Upper lobe of left lung (tissue), 6 donors: ENCODE data around the gene TLL1. TPM values are rescaled to one million over a fixed set of nuclear protein-coding genes. Genes with fewer than 3 reads are reported as not detected.
A peak's percentile ranks its signal among the peaks of the same experiment; 100 is the strongest.

Source experiments
- ATAC-seq, 2 donors: fragments of 200-7000 bp; cut with Tn5 transposase; one replicate each; pipeline ENCODE4 v1.9.1; 2022; ENCODE audit warnings: mild to moderate bottlenecking in 2 of 2, moderate library complexity in 2 of 2; ENCODE audit not compliant: low FRiP score in 2 of 2
- DNase-seq, 2 donors: peaks; one replicate each; pipeline ENCODE4 v3.0.0-alpha.2; 2019 to 2020
- H3K27ac ChIP-seq, 4 donors: fragments of 200-600 bp; sonication (generic); one replicate each; pipeline ENCODE4 v1.5.1; 2016 to 2019
- H3K27me3 ChIP-seq, 4 donors: fragments of 200-600 bp; sonication (generic); one replicate each; pipeline ENCODE4 v1.5.1; 2017 to 2019
- H3K36me3 ChIP-seq, 4 donors: fragments of 200-600 bp; sonication (generic); one replicate each; pipeline ENCODE4 v1.5.1; 2016 to 2019
- H3K4me1 ChIP-seq, 4 donors: fragments of 200-600 bp; sonication (generic); one replicate each; pipeline ENCODE4 v1.5.1; 2018 to 2019
- H3K4me3 ChIP-seq, 4 donors: fragments of 200-600 bp; sonication (generic); one replicate each; pipeline ENCODE4 v1.5.1; 2017 to 2019; ENCODE audit warnings: mild to moderate bottlenecking in 2 of 4, moderate library complexity in 1 of 4
- H3K9me3 ChIP-seq, 4 donors: fragments of 200-600 bp; sonication (generic); one replicate each; pipeline ENCODE4 v1.5.1; 2018 to 2019
- EP300 ChIP-seq, 4 donors: sonication (generic); formaldehyde crosslinking; IDR thresholded peaks; one replicate each; pipeline ENCODE4 v1.5.1; 2017; ENCODE audit warnings: antibody characterized with exemption in 4 of 4, control low read depth in 2 of 4
- POLR2A ChIP-seq, 4 donors: fragments of 450-650 bp; IDR thresholded peaks; one replicate each; pipeline ENCODE4 v1.5.1; 2016 to 2017; ENCODE audit warnings: antibody characterized with exemption in 4 of 4, mild to moderate bottlenecking in 2 of 4
- POLR2AphosphoS5 ChIP-seq, 2 donors: sonication (generic); formaldehyde crosslinking; IDR thresholded peaks; one replicate each; pipeline ENCODE4 v1.5.1; 2017; ENCODE audit warnings: antibody characterized with exemption in 2 of 2
- WGBS, 2 donors: methylation state at CpG; one replicate each; pipeline ENCODE4 v1.1.5; 2017 to 2018; 5-methylcytosine and 5-hydroxymethylcytosine counted together
- total RNA-seq, 6 donors: library from RNA; depleted of rRNA in 4 of 6; stranded (reverse); fragments of >200 nt in 4 of 6; gene quantifications; one replicate each; pipeline versions ENCODE4 v1.1.0 to v1.2.1, GENCODE V29; 2016 to 2021
- TF ChIP-seq, protein P1 (sequence below), 6 experiments: fragments of 450-650 bp in 4 of 6; fragments of 200-600 bp in 2 of 6; sonication (generic) in 2 of 6; IDR thresholded peaks; one replicate each; pipeline ENCODE4 v1.5.1; 2016 to 2019; ENCODE audit warnings: antibody characterized with exemption in 6 of 6
- donor health status: DM: no; HTN: no; CAD: no; lungs with moderate emphysema.
- donor health status: DM: no; HTN: yes; CAD: no; lungs with severe emphysema.

The TLL1 gene
- total RNA-seq, 6 donors from 2014 or later: 1.9 to 8.4 (median 3.1) TPM

DNA sequence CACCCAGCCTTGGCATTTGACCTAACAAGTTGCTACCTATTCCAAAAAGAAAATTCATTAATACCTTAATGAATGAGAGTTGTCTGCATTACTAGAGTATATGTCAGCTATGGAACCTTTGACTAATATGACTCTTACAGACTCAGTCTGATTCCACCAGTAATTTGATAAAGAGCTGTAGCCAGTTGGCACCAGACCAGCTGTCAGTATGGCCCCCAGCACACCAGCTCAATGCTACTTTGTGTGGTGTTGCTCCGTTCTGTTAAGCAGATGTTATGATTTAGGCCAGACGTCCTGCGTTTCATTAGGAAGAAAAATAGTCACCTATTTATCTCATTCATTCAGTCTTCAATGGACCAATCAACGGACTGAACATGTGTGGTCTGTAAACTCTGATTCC lies 215.5 kb downstream of the TLL1 start:
- Histone ChIP-seq H3K36me3 (no peaks in the 10 kb centered on the region), H3K27me3 (no peaks in the 10 kb centered on the region), H3K27ac (no peak overlapping the region), H3K9me3 (no peaks in the 10 kb centered on the region), H3K4me3 (no peak overlapping the region), H3K4me1 (no peaks in the 10 kb centered on the region)
- TF ChIP-seq POLR2AphosphoS5 (IDR thresholded peaks at IDR 0.05): no peak
- TF ChIP-seq, protein P1, sequence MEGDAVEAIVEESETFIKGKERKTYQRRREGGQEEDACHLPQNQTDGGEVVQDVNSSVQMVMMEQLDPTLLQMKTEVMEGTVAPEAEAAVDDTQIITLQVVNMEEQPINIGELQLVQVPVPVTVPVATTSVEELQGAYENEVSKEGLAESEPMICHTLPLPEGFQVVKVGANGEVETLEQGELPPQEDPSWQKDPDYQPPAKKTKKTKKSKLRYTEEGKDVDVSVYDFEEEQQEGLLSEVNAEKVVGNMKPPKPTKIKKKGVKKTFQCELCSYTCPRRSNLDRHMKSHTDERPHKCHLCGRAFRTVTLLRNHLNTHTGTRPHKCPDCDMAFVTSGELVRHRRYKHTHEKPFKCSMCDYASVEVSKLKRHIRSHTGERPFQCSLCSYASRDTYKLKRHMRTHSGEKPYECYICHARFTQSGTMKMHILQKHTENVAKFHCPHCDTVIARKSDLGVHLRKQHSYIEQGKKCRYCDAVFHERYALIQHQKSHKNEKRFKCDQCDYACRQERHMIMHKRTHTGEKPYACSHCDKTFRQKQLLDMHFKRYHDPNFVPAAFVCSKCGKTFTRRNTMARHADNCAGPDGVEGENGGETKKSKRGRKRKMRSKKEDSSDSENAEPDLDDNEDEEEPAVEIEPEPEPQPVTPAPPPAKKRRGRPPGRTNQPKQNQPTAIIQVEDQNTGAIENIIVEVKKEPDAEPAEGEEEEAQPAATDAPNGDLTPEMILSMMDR (IDR thresholded peaks at IDR 0.05): no peak
- no peak for DNase-seq
- no peak for ATAC-seq
- WGBS, 2 donors: 57 to 64% methylated on average over 4 of the region's 4 CpGs

- Histone ChIP-seq H3K4me1 (no peaks in the 10 kb centered on the region), H3K27me3 (no peaks in the 10 kb centered on the region), H3K36me3 (no peaks in the 10 kb centered on the region), H3K4me3 (no peak overlapping the region), H3K9me3 (no peaks in the 10 kb centered on the region), H3K27ac (no peak overlapping the region)
- ATAC-seq (no peak), DNase-seq (no peak)
- WGBS, 2 donors: 76 to 78% methylated on average over 3 of the region's 3 CpGs
- TF ChIP-seq, protein P1 (IDR thresholded peaks at IDR 0.05): no peak
- TF ChIP-seq POLR2A (IDR thresholded peaks at IDR 0.05): no peak
- TF ChIP-seq EP300 (IDR thresholded peaks at IDR 0.05): no peak
- TF ChIP-seq POLR2AphosphoS5 (IDR thresholded peaks at IDR 0.05): no peak
Measured at GRCh38 chr4:166091146-166091545, 218.1 kb downstream of the TLL1 start.

GRCh38 chr4:166091912-166092510 lies 219.0 kb downstream of the TLL1 start:
- no peak overlapping the region for H3K27ac ChIP-seq
- H3K36me3 ChIP-seq: no peaks in the 10 kb centered on the region
- TF ChIP-seq, protein P1 (IDR thresholded peaks at IDR 0.05): peak in 5 of 6 experiments; percentile 39 to 72 (median 65)
- no peak for TF ChIP-seq POLR2AphosphoS5 (IDR thresholded peaks at IDR 0.05)
- no peak for DNase-seq
- WGBS, 2 donors: 0% methylated on average over 2 of the region's 2 CpGs
- no peaks in the 10 kb centered on the region for H3K9me3 ChIP-seq
- no peaks in the 10 kb centered on the region for H3K27me3 ChIP-seq
- H3K4me1 ChIP-seq: no peaks in the 10 kb centered on the region
- H3K4me3 ChIP-seq: no peak overlapping the region
- ATAC-seq: peak in 1 of 2 donors; percentile 68

DNA sequence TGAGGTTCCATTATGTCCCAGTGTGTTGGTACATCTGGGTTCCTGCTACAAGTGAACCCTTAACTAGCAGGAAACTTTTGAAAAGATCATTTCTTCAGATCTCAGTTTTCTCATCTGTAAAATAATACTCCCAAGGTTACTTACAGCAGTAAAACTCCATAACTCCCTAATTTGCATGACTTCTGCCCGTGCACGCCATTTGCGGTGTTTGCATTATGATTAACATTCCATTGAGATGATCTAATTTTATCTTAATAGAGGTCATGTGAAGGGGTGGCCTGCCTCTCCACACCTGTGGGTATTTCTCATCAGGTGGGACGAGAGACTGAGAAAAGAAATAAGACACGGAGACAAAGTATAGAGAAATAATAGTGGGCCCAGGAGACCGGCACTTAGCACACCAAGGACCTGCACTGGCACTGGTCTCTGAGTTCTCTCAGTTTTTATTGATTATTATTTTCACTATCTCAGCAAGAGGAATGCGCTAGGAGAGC lies 219.8 kb downstream of the TLL1 start:
- no peaks in the 10 kb centered on the region for H3K27me3 ChIP-seq
- H3K27ac ChIP-seq: no peak overlapping the region
- H3K9me3 ChIP-seq: no peaks in the 10 kb centered on the region
- H3K4me3 ChIP-seq: no peak overlapping the region
- DNase-seq (no peak), ATAC-seq (no peak)
- H3K4me1 ChIP-seq: no peaks in the 10 kb centered on the region
- TF ChIP-seq POLR2A (IDR thresholded peaks at IDR 0.05) (no peak), EP300 (IDR thresholded peaks at IDR 0.05) (no peak), POLR2AphosphoS5 (IDR thresholded peaks at IDR 0.05) (no peak)
- TF ChIP-seq, protein P1 (IDR thresholded peaks at IDR 0.05): no peak
- 66 to 73% methylated on average over 7 of the region's 7 CpGs for whole genome bisulfite sequencing, 2 donors
- no peaks in the 10 kb centered on the region for H3K36me3 ChIP-seq

GRCh38 chr4:166104623-166105022 lies 231.6 kb downstream of the TLL1 start:
- Histone ChIP-seq H3K36me3 (no peaks in the 10 kb centered on the region), H3K4me3 (no peak overlapping the region), H3K27me3 (no peaks in the 10 kb centered on the region), H3K27ac (no peak overlapping the region), H3K9me3 (no peaks in the 10 kb centered on the region), H3K4me1 (no peaks in the 10 kb centered on the region)
- DNase-seq (no peak), ATAC-seq (no peak)
- TF ChIP-seq EP300 (IDR thresholded peaks at IDR 0.05) (no peak), POLR2A (IDR thresholded peaks at IDR 0.05) (no peak), POLR2AphosphoS5 (IDR thresholded peaks at IDR 0.05) (no peak)
- TF ChIP-seq, protein P1 (IDR thresholded peaks at IDR 0.05): no peak
- WGBS, 2 donors: 61 to 71% methylated on average over 2 of the region's 2 CpGs
